B cell (primary cell): Measurements from ENCODE around the gene OR5T3. TPM values are rescaled to one million over a fixed set of nuclear protein-coding genes. Genes with fewer than 3 reads are reported as not detected.

Experiments
- ATAC-seq: fragments of 200-7000 bp; cut with Tn5 transposase; one replicate; pipeline ENCODE4 v1.10.0; 2021; ENCODE audit warnings: low read depth, mild to moderate bottlenecking, moderate number of reproducible peaks, moderate library complexity
- CTCF ChIA-PET: fragments of 350-600 bp; sonication (Branson Sonifier 250); formaldehyde crosslinking; loops from one replicate; lab custom pipeline; 2021; ENCODE audit warnings: antibody characterized with exemption, inconsistent platforms; lab: Charles Lee
- POLR2A ChIA-PET: fragments of 350-600 bp; sonication (Branson Sonifier 250); formaldehyde crosslinking; loops from one replicate; lab custom pipeline; 2021; ENCODE audit warnings: antibody characterized with exemption; lab: Charles Lee
- DNase-seq: peaks from one replicate; pipeline ENCODE4 v3.0.0; 2013
- H2AFZ ChIP-seq: 2 replicates; pipeline ENCODE4 v1.6.1; 2012; ENCODE audit warnings: mild to moderate bottlenecking, low read depth, low read length; ENCODE audit not compliant: insufficient read depth, poor library complexity, severe bottlenecking
- H3K27ac ChIP-seq, 2 donors: 1 replicate in 1 of 2; 2 replicates in 1 of 2; pipeline ENCODE4 v1.5.1; 2012 to 2013; ENCODE audit warnings: low read length in 2 of 2, mild to moderate bottlenecking in 2 of 2, moderate library complexity in 1 of 2
- H3K27me3 ChIP-seq, 4 experiments: fragments of 200-600 bp in 1 of 4; sonication (generic) in 1 of 4; replicated peaks in 1 of 4; 1 replicate in 2 of 4; 2 replicates in 2 of 4; pipeline versions ENCODE4 v1.6.1 to v1.7.0; 2013 to 2016; ENCODE audit warnings: low read length in 3 of 4, mild to moderate bottlenecking in 2 of 4, mixed read lengths in 1 of 4, moderate library complexity in 1 of 4; ENCODE audit not compliant: insufficient read depth in 4 of 4, control insufficient read depth in 3 of 4; ENCODE audit errors: control extremely low read depth in 1 of 4
- H3K36me3 ChIP-seq, 2 experiments: replicated peaks in 1 of 2; 1 replicate in 1 of 2; 2 replicates in 1 of 2; pipeline versions ENCODE4 v1.6.1 to v1.7.1; 2013; ENCODE audit warnings: low read length in 1 of 2; ENCODE audit not compliant: insufficient read depth in 2 of 2, control insufficient read depth in 1 of 2; ENCODE audit errors: control extremely low read depth in 1 of 2, extremely low read depth in 1 of 2
- H3K4me1 ChIP-seq, 2 donors: fragments of 200-600 bp in 1 of 2; sonication (generic) in 1 of 2; 1 replicate in 1 of 2; 2 replicates in 1 of 2; pipeline versions ENCODE4 v1.5.1 to v1.6.1; 2013 to 2017; ENCODE audit warnings: low read length in 2 of 2; ENCODE audit not compliant: control insufficient read depth in 2 of 2, insufficient read depth in 2 of 2
- H3K4me2 ChIP-seq: replicated peaks from 2 replicates; pipeline ENCODE3; 2012; ENCODE audit warnings: mild to moderate bottlenecking, low read depth, low read length; ENCODE audit not compliant: poor library complexity, severe bottlenecking
- H3K4me3 ChIP-seq, 5 experiments: fragments of 200-600 bp in 1 of 5; sonication (generic) in 1 of 5; 1 replicate in 3 of 5; 2 replicates in 2 of 5; pipeline versions ENCODE4 v1.5.1 to v1.7.0; 2011 to 2016; ENCODE audit warnings: low read length in 4 of 5, mild to moderate bottlenecking in 4 of 5, low read depth in 2 of 5, control low read depth in 1 of 5, moderate library complexity in 1 of 5; ENCODE audit not compliant: insufficient read depth in 1 of 5; ENCODE audit errors: control extremely low read depth in 1 of 5, extremely low read depth in 1 of 5
- H3K79me2 ChIP-seq: fragments of 200-600 bp; sonication (generic); one replicate; pipeline ENCODE4 v1.6.0; 2016; ENCODE audit warnings: low read length; ENCODE audit not compliant: control insufficient read depth, insufficient read depth
- H3K9ac ChIP-seq: fragments of 200-600 bp; sonication (generic); 2 replicates; pipeline ENCODE4 v1.6.1; 2017; ENCODE audit warnings: mild to moderate bottlenecking, low read length, moderate library complexity
- H3K9me3 ChIP-seq, 3 donors: one replicate each; pipeline versions ENCODE4 v1.6.1 to v1.7.1; 2013; ENCODE audit warnings: low read length in 2 of 3; ENCODE audit not compliant: control insufficient read depth in 2 of 3, insufficient read depth in 1 of 3; ENCODE audit errors: control extremely low read depth in 1 of 3
- H4K20me1 ChIP-seq: 2 replicates; pipeline ENCODE4 v1.6.0; 2012; ENCODE audit warnings: mild to moderate bottlenecking, low read length; ENCODE audit not compliant: insufficient read depth, control insufficient read depth, poor library complexity, severe bottlenecking
- H3K27ac Mint-ChIP-seq: one replicate; pipeline ENCODE4 v1.8.0; 2021; ENCODE audit warnings: mixed read lengths
- H3K27me3 Mint-ChIP-seq: one replicate; pipeline ENCODE4 v1.8.0; 2021; ENCODE audit warnings: mixed read lengths
- H3K4me1 Mint-ChIP-seq: one replicate; pipeline ENCODE4 v1.8.0; 2021; ENCODE audit warnings: mixed read lengths
- H3K4me3 Mint-ChIP-seq: one replicate; pipeline ENCODE4 v1.8.0; 2021; ENCODE audit warnings: mixed read lengths
- H3K9me3 Mint-ChIP-seq: one replicate; pipeline ENCODE4 v1.8.0; 2022; ENCODE audit warnings: mixed read lengths; ENCODE audit not compliant: insufficient read depth
- EZH2 ChIP-seq: IDR thresholded peaks from 2 replicates; pipeline ENCODE4 v1.6.1; 2012; ENCODE audit warnings: borderline replicate concordance, low read depth, mild to moderate bottlenecking, moderate library complexity, low read length; ENCODE audit not compliant: insufficient read depth, poor library complexity, severe bottlenecking
- WGBS: methylation state at CpG from one replicate; pipeline ENCODE4 v1.1.5; 2013; ENCODE audit warnings: missing lambda C conversion rate; ENCODE audit not compliant: insufficient coverage; 5-methylcytosine and 5-hydroxymethylcytosine counted together
- intact Hi-C: fragments of 100-400 bp; cut with micrococcal nuclease; formaldehyde crosslinking; loops from one replicate; pipeline ENCODE4 v1.10.0; 2022
- polyA plus RNA-seq: library from polyadenylated mRNA; depleted of rRNA; stranded (reverse); fragments of >200 nt; gene quantifications from 2 replicates; pipeline ENCODE4 v1.2.3, GENCODE V29; 2012
- total RNA-seq, 2 donors: library from RNA; stranded (reverse); fragments of 120-200 nt in 1 of 2; gene quantifications; 1 replicate in 1 of 2; 2 replicates in 1 of 2; pipeline versions ENCODE4 v1.2.3 to v1.2.4, GENCODE V29; 2013 to 2022
- TF ChIP-seq, protein P1 (sequence below): fragments of 200-600 bp; IDR thresholded peaks from one replicate; pipeline ENCODE4 v1.8.0; 2022; ENCODE audit warnings: antibody characterized with exemption, mild to moderate bottlenecking

The OR5T3 gene
- total and polyA plus RNA-seq, 2 donors (not counting 1 experiment from before 2014, with no cell fraction given) = not detected

DNA sequence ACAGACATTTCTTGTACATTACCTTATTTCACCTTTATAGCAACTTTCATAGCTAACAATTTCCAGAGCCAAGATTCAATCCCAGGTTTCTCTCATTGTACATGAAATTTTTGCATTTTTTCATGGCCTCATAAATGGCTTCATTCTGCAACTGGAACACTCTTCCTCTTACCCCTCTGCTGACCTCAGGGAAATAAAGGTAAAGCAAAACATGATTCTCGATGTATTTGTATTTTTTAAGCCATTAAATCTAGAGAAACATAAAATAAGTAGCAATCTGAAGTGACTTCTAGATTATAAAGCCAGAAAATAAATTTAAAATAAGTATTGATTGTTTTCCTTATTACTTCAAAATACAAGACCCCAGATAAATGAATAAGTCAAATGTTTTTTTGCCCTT is 17.9 kb upstream of the OR5T3 start, which contains the start of gene OR5T2:
OR5T2 (minus strand) TSS at position 101 of the 400 bp plus-strand sequence. CDS start 1,193 bp downstream, outside the sequence.
- ATAC-seq (no peak), DNase-seq (no peak)
- Histone ChIP-seq H3K4me1 (no peaks in the 10 kb centered on the region), H4K20me1 (no peaks in the 10 kb centered on the region), H3K27ac (no peak within 1 kb of the TSS), H3K79me2 (no peaks in the 10 kb centered on the region), H2AFZ (no peak within 1 kb of the TSS), H3K27me3 (no peaks in the 10 kb centered on the region), H3K9ac (no peak within 1 kb of the TSS), H3K9me3 (no peaks in the 10 kb centered on the region), H3K4me2 (no peak within 1 kb of the TSS), H3K4me3 (no peak within 1 kb of the TSS), H3K36me3 (no peaks in the 10 kb centered on the region)
- TF ChIP-seq, protein P1, sequence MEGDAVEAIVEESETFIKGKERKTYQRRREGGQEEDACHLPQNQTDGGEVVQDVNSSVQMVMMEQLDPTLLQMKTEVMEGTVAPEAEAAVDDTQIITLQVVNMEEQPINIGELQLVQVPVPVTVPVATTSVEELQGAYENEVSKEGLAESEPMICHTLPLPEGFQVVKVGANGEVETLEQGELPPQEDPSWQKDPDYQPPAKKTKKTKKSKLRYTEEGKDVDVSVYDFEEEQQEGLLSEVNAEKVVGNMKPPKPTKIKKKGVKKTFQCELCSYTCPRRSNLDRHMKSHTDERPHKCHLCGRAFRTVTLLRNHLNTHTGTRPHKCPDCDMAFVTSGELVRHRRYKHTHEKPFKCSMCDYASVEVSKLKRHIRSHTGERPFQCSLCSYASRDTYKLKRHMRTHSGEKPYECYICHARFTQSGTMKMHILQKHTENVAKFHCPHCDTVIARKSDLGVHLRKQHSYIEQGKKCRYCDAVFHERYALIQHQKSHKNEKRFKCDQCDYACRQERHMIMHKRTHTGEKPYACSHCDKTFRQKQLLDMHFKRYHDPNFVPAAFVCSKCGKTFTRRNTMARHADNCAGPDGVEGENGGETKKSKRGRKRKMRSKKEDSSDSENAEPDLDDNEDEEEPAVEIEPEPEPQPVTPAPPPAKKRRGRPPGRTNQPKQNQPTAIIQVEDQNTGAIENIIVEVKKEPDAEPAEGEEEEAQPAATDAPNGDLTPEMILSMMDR = no peak
- no peak for TF ChIP-seq EZH2
- Mint-ChIP-seq H3K4me1 (no peaks in the 10 kb centered on the region), H3K9me3 (peaks cover 2% of the 10 kb centered on the region), H3K4me3 (no peak within 1 kb of the TSS), H3K27ac (no peak within 1 kb of the TSS), H3K27me3 (no peaks in the 10 kb centered on the region)
- CTCF ChIA-PET = no interaction called here
- POLR2A ChIA-PET = no interaction called here
- intact Hi-C loops = no loop called here
- no CpG with 5 or more reads among the region's 1 CpG for WGBS

DNA sequence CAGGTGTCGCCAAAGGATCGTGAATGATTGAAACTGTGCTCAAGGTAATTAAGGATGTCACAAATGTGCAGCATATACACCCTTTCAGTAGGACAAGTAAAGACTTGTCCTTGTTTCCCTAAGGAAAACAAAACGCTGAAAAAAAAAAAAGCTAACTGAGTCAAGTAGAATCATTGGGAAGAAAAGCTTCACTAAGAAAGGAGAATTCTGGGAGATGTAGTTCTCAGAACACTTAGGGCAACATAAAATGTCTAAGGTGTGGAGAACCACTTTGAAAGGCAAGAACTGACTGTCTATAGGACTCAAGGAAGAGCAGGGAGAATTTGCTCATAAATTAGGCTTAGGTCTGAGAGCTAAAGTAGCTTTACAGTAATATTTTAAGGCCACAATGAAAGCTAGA is 19.0 kb downstream of the OR5T3 start:
- H3K27ac ChIP-seq = no peak overlapping the region
- no peaks in the 10 kb centered on the region for H3K27me3 Mint-ChIP-seq

More for the DNA sequence above, 19.0 kb downstream of the OR5T3 start:
- Histone ChIP-seq H2AFZ (no peak overlapping the region), H3K4me3 (no peak overlapping the region), H3K27me3 (no peaks in the 10 kb centered on the region), H3K36me3 (no peaks in the 10 kb centered on the region), H3K9me3 (no peaks in the 10 kb centered on the region), H3K4me2 (no peak overlapping the region), H4K20me1 (no peaks in the 10 kb centered on the region), H3K4me1 (no peaks in the 10 kb centered on the region), H3K9ac (no peak overlapping the region), H3K79me2 (no peaks in the 10 kb centered on the region)
- no CpG with 5 or more reads among the region's 3 CpGs for WGBS
- TF ChIP-seq EZH2 = no peak
- TF ChIP-seq, protein P1 = no peak
- Mint-ChIP-seq H3K4me1 (no peaks in the 10 kb centered on the region), H3K4me3 (no peak overlapping the region), H3K27ac (no peak overlapping the region), H3K9me3 (peaks cover 7% of the 10 kb centered on the region)
- intact Hi-C loops = no loop called here
- ChIA-PET CTCF (no interaction called here), POLR2A (no interaction called here)
- DNase-seq = no peak
- ATAC-seq = no peak
